Heart left ventricle (tissue), 13 donors: ENCODE data around the gene KLHL5.

Experiments used
- CTCF ChIP-seq, 12 donors: fragments of 200-600 bp; sonication (generic) in 4 of 12; IDR thresholded peaks; one replicate each; pipeline versions ENCODE4 v1.5.0 to v1.8.0; 2018 to 2022; ENCODE audit warnings: antibody characterized with exemption in 12 of 12, mild to moderate bottlenecking in 5 of 12
- POLR2A ChIP-seq, 2 donors: fragments of 450-650 bp; IDR thresholded peaks; one replicate each; pipeline ENCODE4 v1.6.1; 2017; ENCODE audit warnings: antibody characterized with exemption in 2 of 2, mild to moderate bottlenecking in 2 of 2, moderate library complexity in 2 of 2
- donor health status: ischemic (EF 13 %, LVEDD 7.1; RV severe dilation, severe dysfunction).
- donor health status: DM: no; HTN: yes; CAD: no.
- donor health status: DM: no; HTN: no; CAD: no.
- donor health status: ischemic (EF 25% LVEDD 6.9; RV normal size, moderate dysfunction).
- donor health status: ischemic (EF 25% LVEDD 5.7; RV mildly dilated, moderate dysfunction).
- donor health status: ischemic (EF 35%, LVEDD 5.7; RV mildly dilated, moderate dysfunction).
- donor health status: nonischemic (EF 11% LVEDD 7.7; RV severe dilation, severe dysfunction).
- donor health status: DM: yes; HTN: yes; CAD: no.
- donor health status: PGD.
- donor health status: ischemic (EF 29% LVEDD 5.4; RV normal size, mild dysfunction).
- donor health status: nonischemic (EF 23%, LVEDD 6.1; RV moderate dilation, normal function).

GRCh38 chr4:39134683-39135306 is 72.8 kb downstream of the KLHL5 start:
- TF ChIP-seq CTCF (IDR thresholded peaks at IDR 0.05): no peak
- no peak for TF ChIP-seq POLR2A (IDR thresholded peaks at IDR 0.05)
